ENCODE results near the gene HOXB9.

DNA sequence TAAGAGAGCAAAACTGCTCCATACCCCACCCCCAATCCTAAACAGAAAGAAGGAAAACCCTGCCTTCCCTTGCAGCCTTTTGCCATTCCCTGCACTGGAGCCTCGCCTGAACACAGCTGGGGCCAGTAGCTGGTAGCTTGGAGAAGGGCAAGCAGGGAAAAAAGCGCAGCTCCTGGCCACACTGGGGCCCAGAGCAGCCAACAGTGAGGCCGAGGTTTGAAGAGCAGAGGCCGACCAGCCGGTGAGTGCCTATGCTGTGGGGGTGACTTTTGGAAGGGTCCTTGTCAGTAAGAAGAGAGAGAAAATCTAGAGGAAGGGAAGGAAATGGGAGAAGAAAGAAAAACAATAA, 3.2 kb upstream of the HOXB9 start:
- no peak for TF ChIP-seq CTCF (IDR thresholded peaks at IDR 0.05; ENCODE audit: low read depth, low read length)
- no peak for TF ChIP-seq MAX (IDR thresholded peaks at IDR 0.05; ENCODE audit: low read depth, low read length)
- no peak for TF ChIP-seq POLR2A (IDR thresholded peaks at IDR 0.05; ENCODE audit: extremely low read depth, insufficient read length)

All from NB4 (cell line).